ENCODE measurements around the gene CD58.

Gene CD58

DNA sequence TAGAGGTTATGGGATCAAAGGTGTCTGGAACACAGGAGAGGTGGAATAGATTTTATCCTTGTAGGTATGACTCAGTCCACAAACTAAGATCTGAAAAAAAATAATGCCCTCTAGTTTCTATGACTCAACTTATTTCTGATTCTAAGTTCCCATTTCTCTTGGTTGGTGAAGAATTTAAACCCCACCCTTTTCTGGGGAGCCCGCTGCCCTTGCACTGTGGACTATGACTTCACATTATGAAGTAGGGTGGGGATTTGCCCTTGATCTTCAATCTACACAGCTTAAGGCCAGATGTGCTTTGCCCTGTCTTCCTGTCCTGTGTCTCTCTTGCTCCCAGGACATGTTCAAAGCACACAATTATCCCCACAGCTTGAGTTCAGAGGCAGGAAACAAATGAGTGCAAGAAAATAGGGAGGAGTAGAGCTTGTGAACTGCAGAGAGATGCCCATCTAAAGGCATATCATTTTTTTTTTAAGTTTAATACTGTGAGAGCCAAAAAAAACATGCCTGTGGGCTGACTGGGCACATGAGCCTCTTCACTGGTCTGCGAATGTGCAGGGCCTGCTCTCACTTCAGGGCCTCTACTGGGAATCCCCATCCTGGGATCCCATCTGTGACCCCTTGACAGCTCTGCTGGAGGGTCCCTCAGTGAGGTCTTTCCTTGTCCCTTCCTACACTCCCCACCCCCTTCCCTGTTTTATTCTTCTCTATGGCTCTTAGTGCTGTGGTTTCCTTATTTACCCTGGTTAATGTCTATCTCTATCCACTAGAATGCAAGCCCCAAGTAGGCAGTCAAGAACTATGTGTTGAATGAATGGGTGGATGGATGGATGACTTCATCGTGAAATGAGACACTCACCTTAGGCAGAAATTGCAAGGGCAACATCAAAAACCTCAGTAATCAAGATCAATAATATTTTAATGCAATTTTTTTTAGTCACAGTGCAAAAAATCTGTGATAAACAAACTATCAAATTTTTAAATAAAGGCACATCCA lies 61.5 kb downstream of the CD58 start:
- ATAC-seq: peak; percentile 91
- no peak for TF ChIP-seq OSR1 (CRISPR knock-in tag; IDR thresholded peaks at IDR 0.05)
- TF ChIP-seq BACH2 (CRISPR knock-in tag; IDR thresholded peaks at IDR 0.05; ENCODE audit: borderline replicate concordance): no peak
- no peak for TF ChIP-seq ZFP30 (CRISPR knock-in tag; IDR thresholded peaks at IDR 0.05)
- TF ChIP-seq ISL1 (CRISPR knock-in tag; IDR thresholded peaks at IDR 0.05): no peak; the same call in 1 of the 2 replicates
- no peak for TF ChIP-seq ESRRG (CRISPR knock-in tag; IDR thresholded peaks at IDR 0.05)
- TF ChIP-seq, protein P1, sequence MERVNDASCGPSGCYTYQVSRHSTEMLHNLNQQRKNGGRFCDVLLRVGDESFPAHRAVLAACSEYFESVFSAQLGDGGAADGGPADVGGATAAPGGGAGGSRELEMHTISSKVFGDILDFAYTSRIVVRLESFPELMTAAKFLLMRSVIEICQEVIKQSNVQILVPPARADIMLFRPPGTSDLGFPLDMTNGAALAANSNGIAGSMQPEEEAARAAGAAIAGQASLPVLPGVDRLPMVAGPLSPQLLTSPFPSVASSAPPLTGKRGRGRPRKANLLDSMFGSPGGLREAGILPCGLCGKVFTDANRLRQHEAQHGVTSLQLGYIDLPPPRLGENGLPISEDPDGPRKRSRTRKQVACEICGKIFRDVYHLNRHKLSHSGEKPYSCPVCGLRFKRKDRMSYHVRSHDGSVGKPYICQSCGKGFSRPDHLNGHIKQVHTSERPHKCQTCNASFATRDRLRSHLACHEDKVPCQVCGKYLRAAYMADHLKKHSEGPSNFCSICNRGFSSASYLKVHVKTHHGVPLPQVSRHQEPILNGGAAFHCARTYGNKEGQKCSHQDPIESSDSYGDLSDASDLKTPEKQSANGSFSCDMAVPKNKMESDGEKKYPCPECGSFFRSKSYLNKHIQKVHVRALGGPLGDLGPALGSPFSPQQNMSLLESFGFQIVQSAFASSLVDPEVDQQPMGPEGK (CRISPR knock-in tag; IDR thresholded peaks at IDR 0.05; ENCODE audit: borderline replicate concordance): no peak
- TF ChIP-seq TOX (CRISPR knock-in tag; IDR thresholded peaks at IDR 0.05; ENCODE audit: borderline replicate concordance): no peak
- no peak for TF ChIP-seq TCF4 (CRISPR knock-in tag; IDR thresholded peaks at IDR 0.05; ENCODE audit: borderline replicate concordance)
- TF ChIP-seq, protein P2, sequence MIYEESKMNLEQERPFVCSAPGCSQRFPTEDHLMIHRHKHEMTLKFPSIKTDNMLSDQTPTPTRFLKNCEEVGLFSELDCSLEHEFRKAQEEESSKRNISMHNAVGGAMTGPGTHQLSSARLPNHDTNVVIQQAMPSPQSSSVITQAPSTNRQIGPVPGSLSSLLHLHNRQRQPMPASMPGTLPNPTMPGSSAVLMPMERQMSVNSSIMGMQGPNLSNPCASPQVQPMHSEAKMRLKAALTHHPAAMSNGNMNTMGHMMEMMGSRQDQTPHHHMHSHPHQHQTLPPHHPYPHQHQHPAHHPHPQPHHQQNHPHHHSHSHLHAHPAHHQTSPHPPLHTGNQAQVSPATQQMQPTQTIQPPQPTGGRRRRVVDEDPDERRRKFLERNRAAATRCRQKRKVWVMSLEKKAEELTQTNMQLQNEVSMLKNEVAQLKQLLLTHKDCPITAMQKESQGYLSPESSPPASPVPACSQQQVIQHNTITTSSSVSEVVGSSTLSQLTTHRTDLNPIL (CRISPR knock-in tag; IDR thresholded peaks at IDR 0.05; ENCODE audit: low read depth): no peak
- TF ChIP-seq GLIS3 (CRISPR knock-in tag; IDR thresholded peaks at IDR 0.05): no peak
- TF ChIP-seq ZNF70 (CRISPR knock-in tag; IDR thresholded peaks at IDR 0.05): no peak

DNA sequence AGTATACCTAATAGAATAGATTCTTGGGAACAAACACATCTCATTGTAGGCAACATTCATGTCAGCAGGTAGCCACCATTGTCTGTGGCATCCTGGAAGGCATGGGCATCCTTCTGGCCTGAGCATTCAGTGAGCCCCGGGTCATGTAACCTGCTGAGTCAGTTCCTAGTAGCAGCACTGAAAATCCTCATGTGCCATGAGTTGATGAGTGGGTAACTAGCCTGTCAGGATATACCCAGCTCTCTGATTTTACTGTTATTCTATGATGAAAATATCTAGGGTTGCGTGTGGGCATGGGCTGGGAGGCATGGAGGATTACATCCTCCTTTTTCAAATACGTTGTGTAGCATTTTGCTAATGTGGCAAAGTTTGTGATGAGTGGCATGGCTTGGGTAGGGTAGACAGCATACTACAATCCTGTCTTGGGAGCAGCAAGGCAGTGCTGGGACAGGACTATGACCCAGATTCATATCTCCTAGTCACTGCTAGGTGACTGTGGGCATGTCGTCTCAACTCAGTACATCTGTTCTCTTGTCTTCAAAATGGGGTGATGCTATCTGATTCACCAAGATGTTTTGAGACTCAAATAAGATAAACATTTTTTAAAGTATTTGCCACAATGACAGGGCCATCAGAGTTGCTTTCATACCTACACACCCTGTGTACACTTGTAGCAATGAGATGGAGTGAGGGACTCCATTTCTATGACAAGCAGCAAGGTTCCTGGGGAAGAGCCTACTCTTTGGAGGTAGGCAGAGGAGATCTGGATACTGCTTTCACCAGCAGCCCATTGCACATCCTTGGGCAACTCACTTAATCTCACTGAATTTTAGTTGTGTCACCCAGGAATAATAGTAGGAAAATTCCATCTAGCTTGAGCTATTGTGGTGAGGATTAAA lies 62.5 kb downstream of the CD58 start:
- ATAC-seq: peak; percentile 19; the same call in 2 of the 3 replicates
- TF ChIP-seq TCF4 (CRISPR knock-in tag; IDR thresholded peaks at IDR 0.05; ENCODE audit: borderline replicate concordance) (no peak), ZNF565 (CRISPR knock-in tag; conservative IDR thresholded peaks at IDR 0.05; ENCODE audit: low read depth) (no peak), ZNF8 (CRISPR knock-in tag; IDR thresholded peaks at IDR 0.05) (no peak), CSDC2 (CRISPR knock-in tag; IDR thresholded peaks at IDR 0.05) (no peak), OSR1 (CRISPR knock-in tag; IDR thresholded peaks at IDR 0.05) (no peak), SNAI2 (CRISPR knock-in tag; IDR thresholded peaks at IDR 0.05) (no peak), PPARA (CRISPR knock-in tag; IDR thresholded peaks at IDR 0.05; ENCODE audit: borderline replicate concordance) (no peak), ZC3H10 (CRISPR knock-in tag; IDR thresholded peaks at IDR 0.05) (no peak), ZFP3 (CRISPR knock-in tag; IDR thresholded peaks at IDR 0.05) (no peak)
- TF ChIP-seq, protein P3, sequence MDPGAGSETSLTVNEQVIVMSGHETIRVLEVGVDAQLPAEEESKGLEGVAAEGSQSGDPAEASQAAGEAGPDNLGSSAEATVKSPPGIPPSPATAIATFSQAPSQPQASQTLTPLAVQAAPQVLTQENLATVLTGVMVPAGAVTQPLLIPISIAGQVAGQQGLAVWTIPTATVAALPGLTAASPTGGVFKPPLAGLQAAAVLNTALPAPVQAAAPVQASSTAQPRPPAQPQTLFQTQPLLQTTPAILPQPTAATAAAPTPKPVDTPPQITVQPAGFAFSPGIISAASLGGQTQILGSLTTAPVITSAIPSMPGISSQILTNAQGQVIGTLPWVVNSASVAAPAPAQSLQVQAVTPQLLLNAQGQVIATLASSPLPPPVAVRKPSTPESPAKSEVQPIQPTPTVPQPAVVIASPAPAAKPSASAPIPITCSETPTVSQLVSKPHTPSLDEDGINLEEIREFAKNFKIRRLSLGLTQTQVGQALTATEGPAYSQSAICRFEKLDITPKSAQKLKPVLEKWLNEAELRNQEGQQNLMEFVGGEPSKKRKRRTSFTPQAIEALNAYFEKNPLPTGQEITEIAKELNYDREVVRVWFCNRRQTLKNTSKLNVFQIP (CRISPR knock-in tag; IDR thresholded peaks at IDR 0.05; ENCODE audit: borderline replicate concordance, low read depth): no peak
- TF ChIP-seq, protein P1 (CRISPR knock-in tag; IDR thresholded peaks at IDR 0.05; ENCODE audit: borderline replicate concordance): no peak
- TF ChIP-seq, protein P4, sequence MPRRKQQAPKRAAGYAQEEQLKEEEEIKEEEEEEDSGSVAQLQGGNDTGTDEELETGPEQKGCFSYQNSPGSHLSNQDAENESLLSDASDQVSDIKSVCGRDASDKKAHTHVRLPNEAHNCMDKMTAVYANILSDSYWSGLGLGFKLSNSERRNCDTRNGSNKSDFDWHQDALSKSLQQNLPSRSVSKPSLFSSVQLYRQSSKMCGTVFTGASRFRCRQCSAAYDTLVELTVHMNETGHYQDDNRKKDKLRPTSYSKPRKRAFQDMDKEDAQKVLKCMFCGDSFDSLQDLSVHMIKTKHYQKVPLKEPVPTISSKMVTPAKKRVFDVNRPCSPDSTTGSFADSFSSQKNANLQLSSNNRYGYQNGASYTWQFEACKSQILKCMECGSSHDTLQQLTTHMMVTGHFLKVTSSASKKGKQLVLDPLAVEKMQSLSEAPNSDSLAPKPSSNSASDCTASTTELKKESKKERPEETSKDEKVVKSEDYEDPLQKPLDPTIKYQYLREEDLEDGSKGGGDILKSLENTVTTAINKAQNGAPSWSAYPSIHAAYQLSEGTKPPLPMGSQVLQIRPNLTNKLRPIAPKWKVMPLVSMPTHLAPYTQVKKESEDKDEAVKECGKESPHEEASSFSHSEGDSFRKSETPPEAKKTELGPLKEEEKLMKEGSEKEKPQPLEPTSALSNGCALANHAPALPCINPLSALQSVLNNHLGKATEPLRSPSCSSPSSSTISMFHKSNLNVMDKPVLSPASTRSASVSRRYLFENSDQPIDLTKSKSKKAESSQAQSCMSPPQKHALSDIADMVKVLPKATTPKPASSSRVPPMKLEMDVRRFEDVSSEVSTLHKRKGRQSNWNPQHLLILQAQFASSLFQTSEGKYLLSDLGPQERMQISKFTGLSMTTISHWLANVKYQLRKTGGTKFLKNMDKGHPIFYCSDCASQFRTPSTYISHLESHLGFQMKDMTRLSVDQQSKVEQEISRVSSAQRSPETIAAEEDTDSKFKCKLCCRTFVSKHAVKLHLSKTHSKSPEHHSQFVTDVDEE (CRISPR knock-in tag; IDR thresholded peaks at IDR 0.05): no peak
- TF ChIP-seq, protein P5, sequence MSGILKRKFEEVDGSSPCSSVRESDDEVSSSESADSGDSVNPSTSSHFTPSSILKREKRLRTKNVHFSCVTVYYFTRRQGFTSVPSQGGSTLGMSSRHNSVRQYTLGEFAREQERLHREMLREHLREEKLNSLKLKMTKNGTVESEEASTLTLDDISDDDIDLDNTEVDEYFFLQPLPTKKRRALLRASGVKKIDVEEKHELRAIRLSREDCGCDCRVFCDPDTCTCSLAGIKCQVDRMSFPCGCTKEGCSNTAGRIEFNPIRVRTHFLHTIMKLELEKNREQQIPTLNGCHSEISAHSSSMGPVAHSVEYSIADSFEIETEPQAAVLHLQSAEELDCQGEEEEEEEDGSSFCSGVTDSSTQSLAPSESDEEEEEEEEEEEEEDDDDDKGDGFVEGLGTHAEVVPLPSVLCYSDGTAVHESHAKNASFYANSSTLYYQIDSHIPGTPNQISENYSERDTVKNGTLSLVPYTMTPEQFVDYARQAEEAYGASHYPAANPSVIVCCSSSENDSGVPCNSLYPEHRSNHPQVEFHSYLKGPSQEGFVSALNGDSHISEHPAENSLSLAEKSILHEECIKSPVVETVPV (CRISPR knock-in tag; IDR thresholded peaks at IDR 0.05): no peak
